Stimulated activated CD8-positive, alpha-beta memory T cell treated with anti-CD3 and anti-CD28 coated beads, Interleukin-12 subunit alpha, Interleukin-12 subunit beta, amount 100 ng/mL, for 24 hours (primary cell): ENCODE measurements around the gene SLC24A4.

ENCODE experiments used
- DNase-seq: peaks from one replicate; pipeline ENCODE4 v3.0.0-alpha.2; 2020; ENCODE audit errors: extremely low read depth

SLC24A4 gene

DNA sequence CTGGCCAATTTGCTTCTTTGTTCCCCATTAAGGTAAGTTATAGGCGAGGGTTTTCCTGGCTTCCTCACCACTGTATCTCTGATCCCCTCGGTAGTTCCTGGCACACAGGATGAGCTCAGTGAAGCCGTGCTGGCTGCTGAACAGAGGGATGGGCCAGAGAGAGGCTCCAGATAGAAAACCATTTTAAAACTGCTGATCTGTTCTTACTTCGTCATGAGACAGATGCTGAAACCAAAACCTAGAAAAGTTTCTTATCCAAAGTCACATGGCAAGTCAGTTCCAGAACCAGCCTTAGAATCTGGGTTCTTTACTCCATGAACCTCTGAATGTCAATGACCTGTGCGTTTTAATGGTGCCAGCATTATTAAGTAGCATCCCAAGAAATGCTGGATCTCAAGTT lies 114.3 kb downstream of the SLC24A4 start:
- DNase-seq, result no peak

- no peak for DNase-seq
Measured at GRCh38 chr14:92437729-92438285, 114.8 kb downstream of the SLC24A4 start.

GRCh38 chr14:92439537-92440344 lies 116.8 kb downstream of the SLC24A4 start:
- DNase-seq, result no peak

- no peak for DNase-seq
Measured at GRCh38 chr14:92440345-92441003, 117.5 kb downstream of the SLC24A4 start.

GRCh38 chr14:92441751-92442504 lies 119.0 kb downstream of the SLC24A4 start:
- DNase-seq, result no peak

DNA sequence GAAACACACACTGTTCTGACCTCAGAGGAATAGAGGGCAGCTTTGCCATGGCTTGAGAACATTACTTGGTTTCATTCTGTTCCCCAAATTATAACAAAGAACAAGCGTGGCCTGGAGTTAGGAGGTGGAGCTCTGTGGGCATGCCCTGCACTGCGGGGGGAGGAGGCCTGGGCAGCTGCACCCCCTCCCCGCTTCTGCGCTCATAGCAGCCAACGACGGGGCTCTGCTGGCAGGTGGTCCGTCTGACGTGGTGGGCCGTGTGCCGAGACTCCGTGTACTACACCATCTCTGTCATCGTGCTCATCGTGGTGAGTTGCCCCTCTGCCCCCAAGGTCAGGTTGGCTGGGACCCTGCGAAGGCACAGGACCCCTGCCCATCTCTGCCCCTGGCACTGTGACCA lies 120.2 kb downstream of the SLC24A4 start:
- no peak for DNase-seq

GRCh38 chr14:92443741-92444140 lies 120.8 kb downstream of the SLC24A4 start:
- DNase-seq, result no peak

GRCh38 chr14:92446771-92447170 lies 123.8 kb downstream of the SLC24A4 start:
- DNase-seq, result no peak

DNA sequence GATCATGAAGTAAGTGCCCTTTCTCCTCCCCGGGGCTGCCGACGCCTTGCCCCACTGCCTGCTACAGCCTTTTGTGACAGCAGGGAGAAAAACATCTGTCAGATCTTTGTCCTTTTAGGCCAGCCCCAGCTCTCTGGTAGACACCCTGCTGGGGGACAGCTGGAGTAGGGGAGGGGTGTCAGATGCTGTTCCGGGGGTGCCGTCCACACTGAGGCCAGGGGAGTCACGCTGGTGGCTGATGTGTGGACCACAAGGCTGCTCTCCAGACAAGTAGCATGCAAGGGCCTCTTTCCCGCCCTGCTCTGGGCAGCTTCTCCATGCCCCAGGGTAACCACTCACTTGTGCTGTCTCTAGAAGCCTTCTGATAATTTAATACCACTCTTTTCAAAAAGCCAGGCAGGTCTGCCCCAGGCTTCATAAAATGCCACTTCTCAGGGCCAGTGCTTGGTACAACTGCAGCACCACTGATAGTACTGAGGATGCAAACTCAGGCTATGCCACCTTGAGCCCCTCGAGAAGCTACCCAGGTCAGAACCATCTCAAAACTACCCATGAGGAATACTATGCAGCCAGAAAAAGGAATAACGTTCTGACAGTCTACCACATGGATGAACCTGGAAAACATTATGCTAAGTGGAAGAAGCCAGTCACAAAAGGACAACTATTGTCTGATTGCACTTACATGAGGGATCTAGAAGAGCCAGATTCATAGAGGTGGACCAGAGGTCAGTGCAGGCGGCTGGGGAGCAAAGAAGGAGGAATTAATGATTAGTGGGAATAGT lies 124.6 kb downstream of the SLC24A4 start:
- no peak for DNase-seq

- DNase-seq, result no peak
Measured at GRCh38 chr14:92448786-92449185, 125.8 kb downstream of the SLC24A4 start.

DNA sequence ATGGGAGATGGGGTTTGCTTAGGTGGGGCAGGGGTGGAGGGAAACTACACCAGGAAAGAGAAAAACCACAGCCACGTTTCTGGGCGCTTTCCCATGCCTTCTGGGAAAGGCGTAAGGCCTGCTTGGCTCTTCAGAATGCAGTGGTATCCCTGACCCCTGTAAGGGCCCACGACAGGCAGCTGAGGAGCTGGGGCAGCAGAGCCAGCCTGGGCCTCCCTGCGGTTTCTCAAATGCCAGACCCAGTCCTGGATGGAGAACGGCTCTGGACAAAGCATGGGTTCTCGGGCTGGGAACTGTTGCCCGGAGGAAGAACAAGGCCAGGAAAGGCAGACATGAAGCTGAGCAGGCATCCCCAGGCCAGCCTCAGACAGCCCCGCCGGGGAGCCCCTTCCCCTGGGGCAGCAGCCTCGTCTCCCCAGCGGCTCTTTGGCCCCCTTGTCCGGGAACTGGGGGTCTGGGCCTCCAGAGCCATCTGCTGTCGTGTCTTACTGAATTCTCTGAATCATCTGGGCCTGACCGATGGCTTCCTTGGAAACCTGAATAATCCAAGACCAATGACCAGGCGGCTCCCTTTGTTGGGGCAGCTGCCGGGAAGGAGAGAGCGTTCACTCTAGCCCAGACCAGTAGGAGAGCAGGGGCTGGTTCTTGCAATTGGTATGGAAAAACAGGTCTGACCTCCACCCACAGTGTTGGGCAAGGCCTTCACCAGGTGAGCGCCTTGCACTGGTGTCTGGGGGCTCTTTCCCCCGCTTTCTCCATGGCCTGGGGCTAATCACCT lies 126.6 kb downstream of the SLC24A4 start:
- DNase-seq, result no peak

DNA sequence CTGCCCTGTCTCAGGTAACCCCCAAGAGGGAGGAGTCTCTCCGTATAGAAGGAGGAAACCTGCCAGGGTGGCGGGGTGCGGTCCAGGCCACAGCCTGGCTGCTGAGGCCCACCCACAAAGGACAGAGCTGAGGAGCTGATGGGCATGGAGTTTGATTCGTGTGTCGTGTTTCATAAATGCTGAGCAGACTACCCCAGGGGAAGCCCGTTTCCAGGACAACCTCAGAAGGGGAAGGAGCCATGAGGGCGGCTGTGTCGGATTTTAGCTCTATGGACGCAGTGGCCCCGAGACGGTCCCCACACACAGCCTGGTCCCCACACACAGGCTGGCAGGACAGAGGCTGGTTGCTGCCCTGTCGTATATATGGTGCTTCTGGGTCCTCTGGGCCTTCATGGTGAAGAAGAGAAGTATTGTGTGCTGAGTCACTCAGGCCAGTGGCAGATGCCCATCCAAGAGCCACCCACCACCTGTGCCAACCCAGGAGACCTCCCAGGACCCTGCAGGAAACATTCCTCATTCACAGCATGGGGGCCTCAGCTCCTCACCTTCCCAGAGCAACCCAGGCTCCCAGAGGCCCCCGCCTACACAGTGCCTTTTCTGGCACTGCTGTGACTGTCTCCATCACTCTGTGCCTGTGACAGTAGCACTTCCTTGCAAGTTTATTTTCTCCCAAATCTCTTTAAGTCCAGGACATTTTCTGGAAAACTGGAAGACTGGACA lies 127.5 kb downstream of the SLC24A4 start:
- no peak for DNase-seq

- no peak for DNase-seq
Measured at GRCh38 chr14:92451245-92451644, 128.3 kb downstream of the SLC24A4 start.

- DNase-seq, result no peak
Measured at GRCh38 chr14:92451755-92452154, 128.8 kb downstream of the SLC24A4 start.

DNA sequence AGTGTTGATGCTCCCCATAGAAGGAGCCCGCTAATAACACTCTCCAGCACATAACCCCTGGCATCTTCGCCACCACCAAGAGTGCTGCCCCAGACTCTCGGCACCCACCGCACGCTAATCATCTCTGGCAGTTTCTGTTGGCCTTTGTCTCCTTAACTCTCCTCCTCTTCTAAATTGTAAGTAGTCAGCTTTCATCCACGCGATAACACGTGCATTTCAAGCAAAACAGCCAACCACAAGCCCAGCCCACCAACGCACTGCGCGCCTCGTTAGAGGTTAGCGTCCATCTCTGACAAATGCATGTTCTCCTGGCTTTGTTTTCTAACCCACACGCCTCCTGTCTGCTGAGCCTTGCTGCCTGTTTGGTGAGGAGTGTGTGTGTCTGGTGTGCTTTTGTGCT lies 129.5 kb downstream of the SLC24A4 start:
- DNase-seq, result no peak

DNA sequence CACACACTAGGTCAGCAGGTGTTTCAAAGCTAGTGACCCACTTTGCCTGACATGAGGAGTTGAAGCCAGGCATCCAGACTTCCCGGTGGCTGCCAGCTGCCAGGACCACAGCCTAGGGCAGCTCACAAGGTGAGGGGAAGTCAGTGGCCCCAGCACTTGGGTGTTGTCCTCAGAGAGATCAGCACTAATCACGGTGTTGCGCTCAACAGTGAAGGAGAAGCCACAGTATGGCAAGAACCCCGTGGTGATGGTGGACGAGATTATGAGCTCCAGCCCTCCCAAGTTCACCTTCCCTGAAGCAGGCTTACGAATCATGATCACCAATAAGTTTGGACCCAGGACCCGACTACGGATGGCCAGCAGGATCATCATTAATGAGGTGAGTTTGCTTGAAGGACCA lies 130.7 kb downstream of the SLC24A4 start:
- DNase-seq, result no peak

DNA sequence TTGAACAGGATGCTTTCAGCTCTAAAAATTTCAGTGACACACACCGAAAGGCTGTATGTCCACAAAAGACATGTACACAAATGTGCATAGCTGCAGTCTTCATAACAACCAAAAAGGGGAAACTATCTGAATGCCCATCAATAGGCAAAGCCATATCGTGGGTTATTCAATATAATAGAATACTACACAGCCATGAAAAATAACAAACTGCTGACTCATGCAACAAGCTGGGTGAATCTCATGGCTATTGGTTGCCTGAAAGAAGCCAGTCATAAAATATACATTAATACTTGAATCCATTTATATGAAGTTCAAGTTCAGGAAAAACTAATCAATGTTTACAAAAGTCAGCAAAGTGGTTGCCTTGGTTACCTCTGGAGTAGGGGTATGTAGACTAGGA lies 132.3 kb downstream of the SLC24A4 start:
- DNase-seq, result no peak

- DNase-seq, result no peak
Measured at GRCh38 chr14:92456215-92457015, 133.4 kb downstream of the SLC24A4 start.

DNA sequence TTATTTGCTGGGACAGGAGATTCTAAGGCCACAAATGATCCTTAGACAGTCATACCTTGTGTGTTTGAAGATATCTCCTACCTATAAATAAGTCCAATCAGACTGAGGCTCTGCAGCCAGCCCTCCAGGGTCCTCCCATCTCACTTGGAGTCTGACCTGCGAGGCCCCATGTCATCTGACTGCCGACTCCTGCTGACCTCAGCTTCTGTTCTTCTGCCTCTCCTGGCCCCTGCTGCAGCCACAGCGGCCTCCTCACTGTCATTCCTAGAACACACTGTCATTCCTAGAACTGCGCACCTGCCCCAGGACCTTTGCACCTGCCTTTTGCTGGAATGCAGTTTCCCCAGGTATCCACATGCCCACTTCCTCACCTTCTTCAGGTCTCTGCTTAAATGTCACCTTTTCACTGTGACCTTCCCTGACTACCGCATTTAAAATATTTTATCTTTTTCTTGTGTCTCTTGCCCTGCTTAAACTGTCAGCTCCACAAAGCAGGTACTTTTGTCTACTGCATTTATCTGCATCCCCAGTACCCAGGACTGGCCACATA lies 134.1 kb downstream of the SLC24A4 start:
- DNase-seq, result no peak
